Measurements from ENCODE around the gene C7orf25.

DNA sequence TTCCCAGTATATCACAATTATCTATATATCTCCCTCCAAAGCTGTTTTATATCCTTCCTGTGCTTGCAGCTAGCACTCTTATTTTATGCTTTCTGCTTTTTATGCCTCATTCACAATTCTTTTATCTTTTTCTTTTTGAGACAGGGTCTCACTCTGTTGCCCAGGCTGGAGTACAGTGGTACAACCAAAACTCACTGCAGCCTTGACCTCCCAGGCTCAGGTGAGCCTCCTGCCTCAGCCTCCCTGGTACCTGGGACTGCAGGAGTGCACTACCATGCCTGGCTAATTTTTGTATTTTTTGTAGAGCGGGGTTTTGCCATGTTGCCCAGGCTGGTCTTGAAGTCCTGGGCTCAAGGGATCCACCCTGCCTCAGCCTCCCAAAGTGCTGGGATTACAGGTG is 5.7 kb downstream of the C7orf25 start:
- TF ChIP-seq MAFK (conservative IDR thresholded peaks at IDR 0.05 in 1 of 2, IDR thresholded peaks at IDR 0.05 in 1 of 2; ENCODE audit: low read length in 2 of 2) (no peak), NCOA2 (CRISPR knock-in tag; IDR thresholded peaks at IDR 0.05) (no peak), TBL1XR1 (IDR thresholded peaks at IDR 0.05; ENCODE audit: borderline replicate concordance, low read length, partially characterized antibody) (no peak)
- TF ChIP-seq, protein P1, sequence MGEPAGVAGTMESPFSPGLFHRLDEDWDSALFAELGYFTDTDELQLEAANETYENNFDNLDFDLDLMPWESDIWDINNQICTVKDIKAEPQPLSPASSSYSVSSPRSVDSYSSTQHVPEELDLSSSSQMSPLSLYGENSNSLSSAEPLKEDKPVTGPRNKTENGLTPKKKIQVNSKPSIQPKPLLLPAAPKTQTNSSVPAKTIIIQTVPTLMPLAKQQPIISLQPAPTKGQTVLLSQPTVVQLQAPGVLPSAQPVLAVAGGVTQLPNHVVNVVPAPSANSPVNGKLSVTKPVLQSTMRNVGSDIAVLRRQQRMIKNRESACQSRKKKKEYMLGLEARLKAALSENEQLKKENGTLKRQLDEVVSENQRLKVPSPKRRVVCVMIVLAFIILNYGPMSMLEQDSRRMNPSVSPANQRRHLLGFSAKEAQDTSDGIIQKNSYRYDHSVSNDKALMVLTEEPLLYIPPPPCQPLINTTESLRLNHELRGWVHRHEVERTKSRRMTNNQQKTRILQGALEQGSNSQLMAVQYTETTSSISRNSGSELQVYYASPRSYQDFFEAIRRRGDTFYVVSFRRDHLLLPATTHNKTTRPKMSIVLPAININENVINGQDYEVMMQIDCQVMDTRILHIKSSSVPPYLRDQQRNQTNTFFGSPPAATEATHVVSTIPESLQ (CRISPR knock-in tag; conservative IDR thresholded peaks at IDR 0.05) = no peak
- TF ChIP-seq, protein P2, sequence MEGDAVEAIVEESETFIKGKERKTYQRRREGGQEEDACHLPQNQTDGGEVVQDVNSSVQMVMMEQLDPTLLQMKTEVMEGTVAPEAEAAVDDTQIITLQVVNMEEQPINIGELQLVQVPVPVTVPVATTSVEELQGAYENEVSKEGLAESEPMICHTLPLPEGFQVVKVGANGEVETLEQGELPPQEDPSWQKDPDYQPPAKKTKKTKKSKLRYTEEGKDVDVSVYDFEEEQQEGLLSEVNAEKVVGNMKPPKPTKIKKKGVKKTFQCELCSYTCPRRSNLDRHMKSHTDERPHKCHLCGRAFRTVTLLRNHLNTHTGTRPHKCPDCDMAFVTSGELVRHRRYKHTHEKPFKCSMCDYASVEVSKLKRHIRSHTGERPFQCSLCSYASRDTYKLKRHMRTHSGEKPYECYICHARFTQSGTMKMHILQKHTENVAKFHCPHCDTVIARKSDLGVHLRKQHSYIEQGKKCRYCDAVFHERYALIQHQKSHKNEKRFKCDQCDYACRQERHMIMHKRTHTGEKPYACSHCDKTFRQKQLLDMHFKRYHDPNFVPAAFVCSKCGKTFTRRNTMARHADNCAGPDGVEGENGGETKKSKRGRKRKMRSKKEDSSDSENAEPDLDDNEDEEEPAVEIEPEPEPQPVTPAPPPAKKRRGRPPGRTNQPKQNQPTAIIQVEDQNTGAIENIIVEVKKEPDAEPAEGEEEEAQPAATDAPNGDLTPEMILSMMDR (CRISPR knock-in tag; IDR thresholded peaks at IDR 0.05) = no peak
